ENCODE data around the gene LMBR1L.
"Not testable (repeated sequence)": the region's sequence is repeated elsewhere in the genome, so short reads cannot be mapped to it uniquely, and the experiment has no call there.

LMBR1L gene

DNA sequence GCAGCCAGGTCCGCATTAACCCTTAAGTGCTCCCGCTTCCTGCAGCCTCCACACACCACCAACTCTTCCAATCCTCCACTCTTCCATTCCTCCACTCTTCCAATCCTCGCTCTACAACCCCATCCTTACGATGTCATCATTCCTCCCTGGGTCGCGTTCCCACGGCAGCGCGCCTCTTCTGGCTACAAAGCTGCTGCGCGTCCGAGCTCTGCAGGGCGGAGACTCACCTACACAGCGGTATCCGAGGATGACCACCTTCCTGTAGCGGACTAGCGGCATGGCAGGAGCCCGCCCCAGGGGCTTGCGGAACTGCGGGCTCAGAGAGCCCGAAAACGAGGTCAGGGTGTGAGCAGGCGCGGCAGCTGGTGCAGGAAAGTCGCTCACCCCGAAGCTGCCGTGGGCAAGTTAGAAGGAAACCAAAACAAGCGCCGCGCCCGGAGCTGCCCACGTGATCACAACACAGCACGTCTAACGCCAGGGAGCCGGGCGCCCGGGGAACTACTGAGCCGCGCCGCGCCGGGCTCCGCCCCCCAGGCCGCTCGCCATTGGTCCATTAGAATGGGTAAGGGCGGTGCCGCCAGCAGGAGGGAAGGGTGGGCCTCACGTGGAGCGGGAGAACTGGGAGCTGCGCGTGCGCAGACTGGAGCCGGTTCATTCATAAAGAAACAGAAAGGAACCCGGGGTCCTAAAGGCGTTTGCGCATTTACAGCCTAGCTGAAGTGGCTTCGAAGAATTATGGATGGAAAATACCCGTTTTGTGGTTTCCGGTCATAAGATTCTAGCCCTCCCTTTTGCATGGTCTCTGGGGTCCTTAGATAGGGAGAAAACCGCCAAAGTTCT, 40.9 kb downstream of the LMBR1L start, which contains the start of gene RHEBL1:
Gene RHEBL1 (minus strand): TSS at position 473 of the 840 bp plus-strand sequence. CDS start 194 bp downstream, at position 279.
- H3K4me3 ChIP-seq (ENCODE audit: low read length) = peak within 1 kb of the TSS; percentile 97
- H3K4me1 ChIP-seq (ENCODE audit: control insufficient read depth, insufficient read depth, low read length) = peaks cover 10% of the 10 kb centered on the region
- H3K9ac ChIP-seq (ENCODE audit: low read length) = peak within 1 kb of the TSS; percentile 84
- peak; percentile 99 for DNase-seq (ENCODE audit: low read depth)
- H3K27me3 ChIP-seq (replicated peaks; ENCODE audit: control insufficient read depth, insufficient read depth, low read length) = no peaks in the 10 kb centered on the region
- H3K36me3 ChIP-seq (ENCODE audit: control insufficient read depth, insufficient read depth, low read length, severe bottlenecking) = no peaks in the 10 kb centered on the region
- no peaks in the 10 kb centered on the region for H3K9me3 ChIP-seq (ENCODE audit: control insufficient read depth, low read length)

GRCh38 chr12:49068879-49069506, 41.7 kb downstream of the LMBR1L start:
- peaks cover 10% of the 10 kb centered on the region for H3K4me1 ChIP-seq (ENCODE audit: control insufficient read depth, insufficient read depth, low read length)
- peak overlapping the region; percentile 97 for H3K4me3 ChIP-seq (ENCODE audit: low read length)
- no peaks in the 10 kb centered on the region for H3K36me3 ChIP-seq (ENCODE audit: control insufficient read depth, insufficient read depth, low read length, severe bottlenecking)
- H3K27me3 ChIP-seq (replicated peaks; ENCODE audit: control insufficient read depth, insufficient read depth, low read length) = no peaks in the 10 kb centered on the region
- H3K9ac ChIP-seq (ENCODE audit: low read length) = peak overlapping the region; percentile 84
- no peaks in the 10 kb centered on the region for H3K9me3 ChIP-seq (ENCODE audit: control insufficient read depth, low read length)
- no peak for DNase-seq (ENCODE audit: low read depth)

DNA sequence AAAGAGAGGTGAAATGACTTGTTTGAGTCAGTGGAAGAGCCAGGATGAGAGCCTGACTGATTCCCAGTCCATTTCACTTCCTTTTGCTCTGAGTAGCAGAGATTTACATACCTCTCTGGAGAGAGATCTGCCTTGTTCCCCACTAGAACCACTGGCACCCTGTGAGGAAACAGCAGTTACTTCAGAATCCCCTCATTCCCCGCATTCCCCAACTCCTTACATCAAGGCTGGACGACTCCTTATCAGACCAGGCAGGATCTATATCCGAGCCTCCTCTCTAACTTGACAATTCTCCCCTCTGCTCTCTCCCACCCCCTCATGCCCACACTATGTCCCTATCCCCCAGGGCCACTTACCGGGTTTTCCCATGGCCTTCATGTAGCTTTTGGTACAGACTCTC, 44.5 kb downstream of the LMBR1L start:
- Histone ChIP-seq H3K9me3 (ENCODE audit: control insufficient read depth, low read length) (no peaks in the 10 kb centered on the region), H3K4me1 (ENCODE audit: control insufficient read depth, insufficient read depth, low read length) (peaks cover 23% of the 10 kb centered on the region), H3K27me3 (replicated peaks; ENCODE audit: control insufficient read depth, insufficient read depth, low read length) (no peaks in the 10 kb centered on the region), H3K4me3 (ENCODE audit: low read length) (no peak overlapping the region), H3K9ac (ENCODE audit: low read length) (no peak overlapping the region), H3K36me3 (ENCODE audit: control insufficient read depth, insufficient read depth, low read length, severe bottlenecking) (no peaks in the 10 kb centered on the region)
- no peak for DNase-seq (ENCODE audit: low read depth)

- Histone ChIP-seq H3K36me3 (ENCODE audit: control insufficient read depth, insufficient read depth, low read length, severe bottlenecking) (no peaks in the 10 kb centered on the region), H3K9me3 (ENCODE audit: control insufficient read depth, low read length) (no peaks in the 10 kb centered on the region), H3K4me1 (ENCODE audit: control insufficient read depth, insufficient read depth, low read length) (peaks cover 18% of the 10 kb centered on the region), H3K9ac (ENCODE audit: low read length) (no peak overlapping the region), H3K27me3 (replicated peaks; ENCODE audit: control insufficient read depth, insufficient read depth, low read length) (no peaks in the 10 kb centered on the region), H3K4me3 (ENCODE audit: low read length) (no peak overlapping the region)
- DNase-seq (ENCODE audit: low read depth) = no peak
Measured at GRCh38 chr12:49064767-49065152, 45.9 kb downstream of the LMBR1L start.

DNA sequence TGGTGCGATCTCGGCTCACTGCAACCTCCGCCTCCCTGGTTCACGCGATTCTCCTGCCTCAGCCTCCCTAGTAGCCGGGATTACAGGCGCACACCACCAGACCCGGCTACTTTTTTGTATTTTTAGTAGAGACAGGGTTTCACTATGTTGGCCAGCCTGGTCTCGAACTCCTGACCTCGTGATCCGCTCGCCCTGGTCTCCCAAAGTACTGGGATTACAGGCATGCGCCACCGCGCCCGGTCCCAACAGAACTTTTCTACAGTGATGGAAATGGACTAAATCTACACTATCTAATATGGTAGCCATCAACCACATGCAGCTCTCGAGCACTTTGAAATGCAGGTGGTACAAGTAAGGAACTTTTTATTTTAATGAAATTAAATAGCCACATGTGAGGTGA, 48.7 kb downstream of the LMBR1L start:
- H3K4me3 ChIP-seq (ENCODE audit: low read length); H3K9me3 ChIP-seq (ENCODE audit: control insufficient read depth, low read length); H3K36me3 ChIP-seq (ENCODE audit: control insufficient read depth, insufficient read depth, low read length, severe bottlenecking); H3K27me3 ChIP-seq (replicated peaks; ENCODE audit: control insufficient read depth, insufficient read depth, low read length); DNase-seq (ENCODE audit: low read depth): not testable (repeated sequence)
- peaks cover 32% of the 10 kb centered on the region for H3K4me1 ChIP-seq (ENCODE audit: control insufficient read depth, insufficient read depth, low read length)
- peak overlapping the region; percentile 96 for H3K9ac ChIP-seq (ENCODE audit: low read length)

GRCh38 chr12:49061157-49061650, 49.4 kb downstream of the LMBR1L start:
- Histone ChIP-seq H3K9ac (ENCODE audit: low read length) (peak overlapping the region; percentile 96), H3K4me1 (ENCODE audit: control insufficient read depth, insufficient read depth, low read length) (peaks cover 39% of the 10 kb centered on the region), H3K27me3 (replicated peaks; ENCODE audit: control insufficient read depth, insufficient read depth, low read length) (no peaks in the 10 kb centered on the region), H3K4me3 (ENCODE audit: low read length) (peak overlapping the region; percentile 90), H3K9me3 (ENCODE audit: control insufficient read depth, low read length) (no peaks in the 10 kb centered on the region), H3K36me3 (ENCODE audit: control insufficient read depth, insufficient read depth, low read length, severe bottlenecking) (no peaks in the 10 kb centered on the region)
- no peak for DNase-seq (ENCODE audit: low read depth)

GRCh38 chr12:49060237-49061156, 50.1 kb downstream of the LMBR1L start, which contains the start of gene KMT2D:
Gene KMT2D, minus strand, starts transcription at chr12:49060794. Its CDS starts 5,470 bp downstream, at chr12:49055324.
- H3K4me3 ChIP-seq (ENCODE audit: low read length) = peak within 1 kb of the TSS; percentile 90
- DNase-seq (ENCODE audit: low read depth) = peak; percentile 98
- peak within 1 kb of the TSS; percentile 96 for H3K9ac ChIP-seq (ENCODE audit: low read length)
- H3K9me3 ChIP-seq (ENCODE audit: control insufficient read depth, low read length) = no peaks in the 10 kb centered on the region
- H3K36me3 ChIP-seq (ENCODE audit: control insufficient read depth, insufficient read depth, low read length, severe bottlenecking) = no peaks in the 10 kb centered on the region
- peaks cover 46% of the 10 kb centered on the region for H3K4me1 ChIP-seq (ENCODE audit: control insufficient read depth, insufficient read depth, low read length)
- H3K27me3 ChIP-seq (replicated peaks; ENCODE audit: control insufficient read depth, insufficient read depth, low read length) = no peaks in the 10 kb centered on the region

GRCh38 chr12:49059299-49060171, 51.1 kb downstream of the LMBR1L start:
- H3K4me1 ChIP-seq (ENCODE audit: control insufficient read depth, insufficient read depth, low read length) = peaks cover 52% of the 10 kb centered on the region
- no peaks in the 10 kb centered on the region for H3K27me3 ChIP-seq (replicated peaks; ENCODE audit: control insufficient read depth, insufficient read depth, low read length)
- H3K36me3 ChIP-seq (ENCODE audit: control insufficient read depth, insufficient read depth, low read length, severe bottlenecking) = peaks cover 8% of the 10 kb centered on the region
- H3K9ac ChIP-seq (ENCODE audit: low read length) = peak overlapping the region; percentile 96
- DNase-seq (ENCODE audit: low read depth) = peak; percentile 66
- peak overlapping the region; percentile 90 for H3K4me3 ChIP-seq (ENCODE audit: low read length)
- no peaks in the 10 kb centered on the region for H3K9me3 ChIP-seq (ENCODE audit: control insufficient read depth, low read length)

GRCh38 chr12:49059045-49059298, 51.7 kb downstream of the LMBR1L start:
- Histone ChIP-seq H3K9ac (ENCODE audit: low read length) (peak overlapping the region; percentile 96), H3K36me3 (ENCODE audit: control insufficient read depth, insufficient read depth, low read length, severe bottlenecking) (peaks cover 14% of the 10 kb centered on the region), H3K4me3 (ENCODE audit: low read length) (peak overlapping the region; percentile 90), H3K27me3 (replicated peaks; ENCODE audit: control insufficient read depth, insufficient read depth, low read length) (no peaks in the 10 kb centered on the region), H3K9me3 (ENCODE audit: control insufficient read depth, low read length) (no peaks in the 10 kb centered on the region), H3K4me1 (ENCODE audit: control insufficient read depth, insufficient read depth, low read length) (peaks cover 52% of the 10 kb centered on the region)
- DNase-seq (ENCODE audit: low read depth) = peak; percentile 36

GRCh38 chr12:49058366-49059044, 52.1 kb downstream of the LMBR1L start:
- no peaks in the 10 kb centered on the region for H3K27me3 ChIP-seq (replicated peaks; ENCODE audit: control insufficient read depth, insufficient read depth, low read length)
- peaks cover 48% of the 10 kb centered on the region for H3K4me1 ChIP-seq (ENCODE audit: control insufficient read depth, insufficient read depth, low read length)
- peak; percentile 16 for DNase-seq (ENCODE audit: low read depth)
- H3K9me3 ChIP-seq (ENCODE audit: control insufficient read depth, low read length) = no peaks in the 10 kb centered on the region
- peaks cover 18% of the 10 kb centered on the region for H3K36me3 ChIP-seq (ENCODE audit: control insufficient read depth, insufficient read depth, low read length, severe bottlenecking)
- H3K9ac ChIP-seq (ENCODE audit: low read length) = peak overlapping the region; percentile 96
- H3K4me3 ChIP-seq (ENCODE audit: low read length) = peak overlapping the region; percentile 90
